HL-60 (cell line): ENCODE measurements around the gene CSF1.

ENCODE experiments used
- DNase-seq, 2 experiments: peaks; one replicate each; pipeline ENCODE4 v3.0.0-alpha.2; 2010 to 2020; ENCODE audit warnings: low read depth in 1 of 2, low spot score in 1 of 2
- H3K27ac ChIP-seq: fragments of 250-450 bp; sonication (Bioruptor Pico); replicated peaks from 2 replicates; pipeline ENCODE4 v1.5.1; 2020; ENCODE audit warnings: mild to moderate bottlenecking, moderate library complexity
- H3K27me3 ChIP-seq: fragments of 250-450 bp; sonication (Bioruptor Pico); 2 replicates; pipeline ENCODE4 v1.5.1; 2021; ENCODE audit warnings: mild to moderate bottlenecking, moderate library complexity; ENCODE audit not compliant: insufficient read depth, poor library complexity, severe bottlenecking
- H3K4me3 ChIP-seq: replicated peaks from 2 replicates; pipeline ENCODE4 v1.5.1; 2011; ENCODE audit warnings: mild to moderate bottlenecking, control low read depth, low read length; ENCODE audit not compliant: insufficient read depth
- CTCF ChIP-seq: IDR thresholded peaks from one replicate; pipeline ENCODE4 v1.5.1; 2011; ENCODE audit warnings: low read length, control low read depth, inconsistent platforms; ENCODE audit not compliant: insufficient read depth
- GABPA ChIP-seq: IDR thresholded peaks from 2 replicates; pipeline ENCODE4 v1.6.1; 2012; ENCODE audit warnings: low read depth
- POLR2AphosphoS5 ChIP-seq: IDR thresholded peaks from 2 replicates; pipeline ENCODE4 v1.6.1; 2012; ENCODE audit warnings: low read depth
- REST ChIP-seq: IDR thresholded peaks from 2 replicates; pipeline ENCODE4 v1.6.1; 2012; ENCODE audit warnings: low read depth; ENCODE audit not compliant: insufficient replicate concordance
- SPI1 ChIP-seq: IDR thresholded peaks from 2 replicates; pipeline ENCODE4 v1.6.1; 2012; ENCODE audit warnings: low read depth, mild to moderate bottlenecking, borderline replicate concordance

CSF1 gene

GRCh38 chr1:109913360-109913879, 2.8 kb downstream of the CSF1 start:
- no peak for DNase-seq
- TF ChIP-seq SPI1 (no peak), CTCF (no peak), GABPA (no peak), REST (no peak), POLR2AphosphoS5 (no peak)
- Histone ChIP-seq H3K27me3 (peaks cover 25% of the 10 kb centered on the region), H3K27ac (no peak overlapping the region), H3K4me3 (no peak overlapping the region)

- no peak for DNase-seq
- TF ChIP-seq POLR2AphosphoS5: no peak
- TF ChIP-seq SPI1: no peak
- no peak for TF ChIP-seq REST
- no peak for TF ChIP-seq CTCF
- TF ChIP-seq GABPA: no peak
- Histone ChIP-seq H3K4me3 (no peak overlapping the region), H3K27me3 (peaks cover 21% of the 10 kb centered on the region), H3K27ac (no peak overlapping the region)
Observed at GRCh38 chr1:109914587-109915240, 4.1 kb downstream of the CSF1 start.

- no peak for TF ChIP-seq GABPA
- no peak for TF ChIP-seq REST
- no peak for TF ChIP-seq SPI1
- TF ChIP-seq CTCF: no peak
- TF ChIP-seq POLR2AphosphoS5: no peak
- Histone ChIP-seq H3K4me3 (no peak overlapping the region), H3K27ac (no peak overlapping the region), H3K27me3 (peaks cover 5% of the 10 kb centered on the region)
- no peak for DNase-seq
Observed at GRCh38 chr1:109917051-109917767, 6.6 kb downstream of the CSF1 start.
